ENCODE results near the gene ITLN1.

DNA sequence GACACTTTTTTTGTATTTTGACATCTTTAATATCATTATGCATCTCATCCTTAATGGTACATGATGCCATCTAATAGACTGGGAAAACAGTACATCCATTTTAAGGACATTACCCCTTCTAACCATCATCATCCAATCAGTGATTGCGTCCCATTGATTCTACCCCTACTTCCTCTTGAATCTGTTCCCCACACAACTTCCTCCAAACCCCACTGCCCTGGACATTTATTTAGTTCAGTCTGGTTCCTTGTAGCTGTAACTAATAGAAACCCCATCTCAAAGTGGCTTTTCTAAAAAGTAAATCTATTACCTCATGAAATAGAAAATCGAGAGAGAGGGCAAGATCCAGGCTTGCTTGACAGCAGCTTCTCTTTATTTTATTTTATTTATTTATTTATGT, 2.1 kb upstream of the ITLN1 start:
- no peak for TF ChIP-seq POLR2A (IDR thresholded peaks at IDR 0.05)
- TF ChIP-seq, protein P1, sequence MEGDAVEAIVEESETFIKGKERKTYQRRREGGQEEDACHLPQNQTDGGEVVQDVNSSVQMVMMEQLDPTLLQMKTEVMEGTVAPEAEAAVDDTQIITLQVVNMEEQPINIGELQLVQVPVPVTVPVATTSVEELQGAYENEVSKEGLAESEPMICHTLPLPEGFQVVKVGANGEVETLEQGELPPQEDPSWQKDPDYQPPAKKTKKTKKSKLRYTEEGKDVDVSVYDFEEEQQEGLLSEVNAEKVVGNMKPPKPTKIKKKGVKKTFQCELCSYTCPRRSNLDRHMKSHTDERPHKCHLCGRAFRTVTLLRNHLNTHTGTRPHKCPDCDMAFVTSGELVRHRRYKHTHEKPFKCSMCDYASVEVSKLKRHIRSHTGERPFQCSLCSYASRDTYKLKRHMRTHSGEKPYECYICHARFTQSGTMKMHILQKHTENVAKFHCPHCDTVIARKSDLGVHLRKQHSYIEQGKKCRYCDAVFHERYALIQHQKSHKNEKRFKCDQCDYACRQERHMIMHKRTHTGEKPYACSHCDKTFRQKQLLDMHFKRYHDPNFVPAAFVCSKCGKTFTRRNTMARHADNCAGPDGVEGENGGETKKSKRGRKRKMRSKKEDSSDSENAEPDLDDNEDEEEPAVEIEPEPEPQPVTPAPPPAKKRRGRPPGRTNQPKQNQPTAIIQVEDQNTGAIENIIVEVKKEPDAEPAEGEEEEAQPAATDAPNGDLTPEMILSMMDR (IDR thresholded peaks at IDR 0.05 in 8 of 11, conservative IDR thresholded peaks at IDR 0.05 in 3 of 11) = no peak
